Skeletal muscle tissue (tissue), 4 donors: Measurements from ENCODE around the gene CEP85. TPM values are rescaled to one million over a fixed set of nuclear protein-coding genes. Genes with fewer than 3 reads are reported as not detected.
"Not testable (repeated sequence)": the region's sequence is repeated elsewhere in the genome, so short reads cannot be mapped to it uniquely, and the experiment has no call there.

Source experiments
- H3K27ac ChIP-seq: one replicate; pipeline ENCODE4 v1.7.0; 2013; ENCODE audit warnings: mild to moderate bottlenecking, low read depth, low read length, inconsistent platforms
- H3K27me3 ChIP-seq, 3 donors: one replicate each; pipeline ENCODE4 v1.7.0; 2013; ENCODE audit warnings: low read length in 3 of 3; ENCODE audit not compliant: control insufficient read depth in 3 of 3, insufficient read depth in 3 of 3
- H3K36me3 ChIP-seq, 3 donors: one replicate each; pipeline ENCODE4 v1.7.0; 2013; ENCODE audit warnings: low read length in 3 of 3; ENCODE audit not compliant: control insufficient read depth in 3 of 3, insufficient read depth in 3 of 3
- H3K4me1 ChIP-seq, 3 donors: one replicate each; pipeline ENCODE4 v1.7.0; 2013; ENCODE audit warnings: low read length in 3 of 3, mild to moderate bottlenecking in 3 of 3; ENCODE audit not compliant: control insufficient read depth in 3 of 3, insufficient read depth in 3 of 3
- H3K4me3 ChIP-seq, 3 donors: one replicate each; pipeline ENCODE4 v1.7.0; 2013; ENCODE audit warnings: low read length in 3 of 3
- H3K9ac ChIP-seq, 3 donors: one replicate each; pipeline ENCODE4 v1.7.0; 2013; ENCODE audit warnings: low read length in 3 of 3, mild to moderate bottlenecking in 3 of 3, moderate library complexity in 2 of 3, low read depth in 1 of 3
- H3K9me3 ChIP-seq, 3 donors: one replicate each; pipeline ENCODE4 v1.7.0; 2013; ENCODE audit warnings: low read length in 3 of 3; ENCODE audit not compliant: control insufficient read depth in 3 of 3
- total RNA-seq: library from RNA; depleted of rRNA; stranded (reverse); fragments of >200 nt; gene quantifications from one replicate; pipeline ENCODE4 v1.2.3, GENCODE V29; 2014
- donor health status: Osteomylitis.

The CEP85 gene
- total RNA-seq, 1 donor from 2014 or later: 25.1 TPM

DNA sequence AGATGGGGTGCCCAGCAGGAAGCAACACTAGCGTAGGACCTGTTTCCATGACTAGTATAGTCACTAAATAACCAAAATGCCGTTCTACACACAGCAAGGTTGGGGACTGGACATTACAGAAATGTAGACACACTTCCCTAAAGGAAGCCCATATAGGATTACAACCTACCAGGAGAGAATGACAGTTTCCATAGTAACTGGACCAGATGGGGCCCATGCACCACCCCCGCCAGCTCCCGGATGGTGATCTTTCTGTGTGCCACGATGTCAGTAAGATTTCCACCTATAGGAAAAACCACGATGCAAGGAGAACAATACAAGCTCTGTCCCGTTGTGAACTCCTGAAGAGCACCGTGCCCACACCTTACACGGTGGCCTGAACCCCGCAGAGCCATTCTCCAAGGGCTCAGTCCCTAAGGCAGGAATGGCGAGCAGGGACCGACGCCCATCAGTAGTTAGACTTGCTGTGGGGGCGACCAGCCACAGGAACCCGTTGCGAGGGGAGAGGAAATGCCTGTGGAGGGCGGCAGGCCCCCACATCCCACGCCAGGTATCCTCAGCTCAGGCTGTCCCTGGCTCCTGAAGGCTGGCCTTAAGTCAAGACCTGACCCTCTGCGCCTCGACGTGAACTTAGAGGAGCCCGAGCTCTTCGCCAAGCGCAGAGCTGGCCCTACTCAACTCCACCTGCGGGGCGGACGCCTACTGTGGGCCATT lies 13.6 kb upstream of the CEP85 start:
- H3K27ac ChIP-seq: no peak overlapping the region
- no peaks in the 10 kb centered on the region for H3K9me3 ChIP-seq
- no peaks in the 10 kb centered on the region for H3K36me3 ChIP-seq
- peaks cover 0 to 7% (median 5%) of the 10 kb centered on the region in 3 donors for H3K4me1 ChIP-seq
- H3K4me3 ChIP-seq: no peak overlapping the region
- H3K9ac ChIP-seq: no peak overlapping the region
- peaks cover 0 to 4% (median 0%) of the 10 kb centered on the region in 3 donors for H3K27me3 ChIP-seq

DNA sequence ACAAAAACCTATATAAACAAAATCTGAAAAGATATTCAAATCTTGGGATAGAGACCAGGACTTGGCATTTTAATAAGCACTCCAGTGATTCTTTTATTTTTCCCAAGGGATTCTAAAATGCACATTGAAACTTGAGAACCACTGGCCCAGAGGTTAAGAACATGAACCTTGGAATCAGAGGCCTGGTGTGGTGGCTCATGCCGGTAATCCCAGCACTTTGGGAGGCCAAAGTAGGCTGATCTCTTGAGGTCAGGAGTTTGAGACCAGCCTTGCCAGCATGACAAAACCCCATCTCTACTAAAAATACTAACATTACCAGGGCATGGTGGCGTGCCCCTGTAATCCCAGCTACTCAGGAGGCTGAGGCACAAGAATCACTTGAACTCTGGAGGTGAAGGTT lies 12.9 kb upstream of the CEP85 start:
- no peaks in the 10 kb centered on the region for H3K36me3 ChIP-seq
- H3K9ac ChIP-seq: no peak overlapping the region
- H3K27ac ChIP-seq: no peak overlapping the region
- H3K4me3 ChIP-seq: no peak overlapping the region
- peaks cover 0 to 4% (median 0%) of the 10 kb centered on the region in 3 donors for H3K27me3 ChIP-seq
- peaks cover 5 to 13% (median 11%) of the 10 kb centered on the region in 3 donors for H3K4me1 ChIP-seq
- H3K9me3 ChIP-seq: no peaks in the 10 kb centered on the region

- no peaks in the 10 kb centered on the region for H3K9me3 ChIP-seq
- peak overlapping the region in 2 of 3 donors; percentile 72 to 82 for H3K4me3 ChIP-seq
- peak overlapping the region; percentile 58 for H3K27ac ChIP-seq
Measured at GRCh38 chr1:26224606-26225005, 9.4 kb upstream of the CEP85 start.

GRCh38 chr1:26225033-26225831 lies 8.8 kb upstream of the CEP85 start:
- Histone ChIP-seq H3K4me3 (peak overlapping the region; percentile 72 to 82 (median 74)), H3K27me3 (peaks cover 4 to 6% (median 4%) of the 10 kb centered on the region in 3 donors), H3K27ac (peak overlapping the region; percentile 58), H3K4me1 (peaks cover 5 to 13% (median 11%) of the 10 kb centered on the region in 3 donors), H3K9me3 (no peaks in the 10 kb centered on the region), H3K36me3 (no peaks in the 10 kb centered on the region), H3K9ac (peak overlapping the region; percentile 70 to 85 (median 74))

More at GRCh38 chr1:26224606-26225005, 9.4 kb upstream of the CEP85 start:
- Histone ChIP-seq H3K4me1 (peaks cover 5 to 13% (median 11%) of the 10 kb centered on the region in 3 donors), H3K27me3 (peaks cover 4 to 6% (median 4%) of the 10 kb centered on the region in 3 donors), H3K36me3 (no peaks in the 10 kb centered on the region), H3K9ac (peak overlapping the region in 1 of 3 donors; percentile 85)

DNA sequence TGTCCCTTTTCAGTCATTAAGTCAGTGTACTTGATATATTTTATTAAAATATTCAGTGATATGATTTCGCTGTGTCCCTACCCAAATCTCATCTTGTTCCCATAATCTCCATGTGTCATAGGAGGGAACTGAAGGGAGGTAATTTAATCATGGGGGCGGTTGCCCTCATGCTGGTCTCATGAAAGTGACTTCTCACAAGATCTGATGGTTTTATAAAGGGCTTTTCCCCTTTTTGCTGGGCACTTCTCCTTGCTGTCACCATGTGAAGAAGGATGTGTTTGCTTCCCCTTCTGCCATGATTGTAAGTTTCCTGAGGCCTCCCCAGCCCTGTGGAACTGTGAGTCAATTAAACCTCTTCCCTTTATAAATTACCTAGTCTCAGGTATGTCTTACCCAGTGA lies 3.3 kb upstream of the CEP85 start:
- not testable (repeated sequence) for H3K9ac ChIP-seq, H3K27ac ChIP-seq, H3K9me3 ChIP-seq, H3K27me3 ChIP-seq, H3K4me3 ChIP-seq, H3K36me3 ChIP-seq
- peaks cover 7 to 21% (median 13%) of the 10 kb centered on the region in 3 donors for H3K4me1 ChIP-seq

GRCh38 chr1:26234644-26235370 lies 807 bp downstream of the CEP85 start:
- Histone ChIP-seq H3K27me3 (no peaks in the 10 kb centered on the region), H3K27ac (peak overlapping the region; percentile 95), H3K4me3 (peak overlapping the region; percentile 94 to 100 (median 99)), H3K36me3 (peaks cover 0 to 2% (median under 1%) of the 10 kb centered on the region in 3 donors), H3K4me1 (peaks cover 6 to 25% (median 21%) of the 10 kb centered on the region in 3 donors), H3K9ac (peak overlapping the region; percentile 96 to 99 (median 99)), H3K9me3 (no peaks in the 10 kb centered on the region)

DNA sequence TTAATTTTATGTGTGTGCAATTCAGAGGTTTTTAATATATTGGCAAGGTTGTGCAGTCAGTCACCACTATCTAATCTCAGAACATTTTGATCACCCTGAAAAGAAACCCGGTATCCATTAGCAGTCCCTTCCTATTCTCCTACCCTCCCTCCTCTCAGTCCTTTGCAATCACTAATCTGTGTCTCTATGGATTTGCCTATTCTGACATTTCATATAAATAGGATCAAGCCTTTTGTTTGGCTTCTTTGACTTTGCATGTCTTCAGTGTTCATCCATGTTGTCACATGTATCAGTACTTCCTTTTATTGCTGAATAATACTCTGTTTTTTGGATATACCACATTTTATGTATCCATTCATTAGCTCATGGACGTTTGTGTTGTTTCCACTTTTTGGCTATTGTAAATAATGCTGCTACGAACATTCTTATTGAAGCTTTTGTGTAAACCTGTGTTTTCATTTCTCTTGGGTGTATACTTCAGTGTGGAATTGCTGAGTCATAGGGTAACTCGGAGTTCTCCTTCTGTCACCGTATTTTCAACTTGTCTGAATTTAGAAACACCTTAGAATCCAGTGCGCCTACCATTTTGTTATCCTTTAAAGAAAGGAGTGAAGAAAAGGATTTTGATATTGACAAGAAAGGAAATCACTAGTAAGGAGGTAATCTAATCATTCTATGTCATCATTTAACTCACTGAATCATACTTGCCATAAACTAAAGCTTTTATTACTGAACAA lies 3.4 kb downstream of the CEP85 start:
- Histone ChIP-seq H3K4me1 (peaks cover 6 to 25% (median 21%) of the 10 kb centered on the region in 3 donors), H3K36me3 (peaks cover 0 to 3% (median 2%) of the 10 kb centered on the region in 3 donors), H3K9ac (peak overlapping the region in 1 of 3 donors; percentile 40), H3K4me3 (peak overlapping the region; percentile 14 to 49 (median 28)), H3K9me3 (no peaks in the 10 kb centered on the region), H3K27ac (peak overlapping the region; percentile 75), H3K27me3 (no peaks in the 10 kb centered on the region)

GRCh38 chr1:26239936-26240335 lies 5.9 kb downstream of the CEP85 start:
- H3K4me3 ChIP-seq: no peak overlapping the region
- no peaks in the 10 kb centered on the region for H3K9me3 ChIP-seq
- H3K9ac ChIP-seq: no peak overlapping the region
- H3K27me3 ChIP-seq: no peaks in the 10 kb centered on the region
- peaks cover 0 to 15% (median 11%) of the 10 kb centered on the region in 3 donors for H3K4me1 ChIP-seq
- peaks cover 7 to 11% (median 8%) of the 10 kb centered on the region in 3 donors for H3K36me3 ChIP-seq
- no peak overlapping the region for H3K27ac ChIP-seq

DNA sequence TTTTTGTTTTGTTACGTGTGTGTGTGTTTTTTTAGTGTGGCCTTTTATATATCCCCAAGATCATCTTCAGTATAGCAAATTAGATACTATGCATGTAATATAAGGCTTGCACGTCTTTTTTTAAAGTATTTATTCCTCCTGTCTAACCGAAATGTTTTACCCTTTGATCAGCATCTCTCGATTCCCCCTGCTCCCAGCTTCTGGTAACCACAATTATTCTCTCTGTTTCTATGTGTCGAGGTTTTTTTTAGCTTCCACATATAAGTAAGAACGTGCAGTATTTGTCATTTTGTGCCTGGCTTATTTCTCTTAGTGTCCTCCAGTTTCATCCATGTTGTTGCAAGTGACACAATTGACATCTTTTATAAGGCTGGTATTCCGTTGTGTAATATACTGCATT lies 18.7 kb downstream of the CEP85 start:
- Histone ChIP-seq H3K36me3 (peaks cover 4 to 11% (median 10%) of the 10 kb centered on the region in 3 donors), H3K4me3 (no peak overlapping the region), H3K27ac (no peak overlapping the region)

More for the DNA sequence above, 18.7 kb downstream of the CEP85 start:
- no peaks in the 10 kb centered on the region for H3K9me3 ChIP-seq
- H3K9ac ChIP-seq: no peak overlapping the region
- no peaks in the 10 kb centered on the region for H3K27me3 ChIP-seq
- peaks cover 5 to 12% (median 8%) of the 10 kb centered on the region in 3 donors for H3K4me1 ChIP-seq
